ENCODE measurements around the gene EIF2B5. TPM values are rescaled to one million over a fixed set of nuclear protein-coding genes. Genes with fewer than 3 reads are reported as not detected.

The EIF2B5 gene
- total and polyA plus RNA-seq, 9 of the 15 experiments (the other 6 are each of a cell fraction or from before 2014, with no cell fraction given) = 19.1 to 92.4 (median 74.0) TPM

DNA sequence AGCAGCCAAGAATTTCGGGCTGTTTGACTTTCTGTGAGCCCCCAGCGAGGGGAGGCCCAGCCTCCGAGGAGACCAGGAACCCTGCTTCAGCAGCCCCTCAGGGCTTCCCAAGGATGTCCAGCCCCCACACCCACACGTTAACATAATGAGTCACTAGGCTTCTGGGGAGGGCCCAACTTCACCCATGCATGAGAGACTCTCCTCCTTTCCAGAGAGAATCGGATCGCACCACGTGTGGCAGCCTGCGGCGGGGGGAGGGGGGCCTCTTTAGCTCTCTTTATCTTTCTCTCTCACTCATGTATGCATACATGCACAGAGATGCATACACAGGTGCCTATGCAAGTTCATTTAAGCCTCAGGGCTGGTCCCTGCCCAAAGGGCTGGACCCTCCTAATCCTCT, 36.4 kb downstream of the EIF2B5 start (continued):
- TF ChIP-seq TRIM25 (IDR thresholded peaks at IDR 0.05; ENCODE audit: borderline replicate concordance) (no peak), GATAD2A (IDR thresholded peaks at IDR 0.05) (no peak), TRIM24 (IDR thresholded peaks at IDR 0.05) (0 out of 4 replicates have a peak, but pooled peaks of 1 of the 2 experiments have one; percentile 16), GTF2A2 (tag; IDR thresholded peaks at IDR 0.05) (no peak), ZNF699 (CRISPR knock-in tag; IDR thresholded peaks at IDR 0.05; ENCODE audit: insufficient replicate concordance) (no peak), ZNF263 (CRISPR knock-in tag; IDR thresholded peaks at IDR 0.05; ENCODE audit: borderline replicate concordance) (no peak), SMAD2 (IDR thresholded peaks at IDR 0.05; ENCODE audit: low read depth, low read length) (no peak), NFATC3 (IDR thresholded peaks at IDR 0.05) (no peak), MYC (IDR thresholded peaks at IDR 0.05; ENCODE audit: low read depth, low read length) (peak; percentile 79), MYC (CRISPR knock-in tag; IDR thresholded peaks at IDR 0.05; ENCODE audit: borderline replicate concordance, low read depth) (no peak), TEAD4 (IDR thresholded peaks at IDR 0.05; ENCODE audit: low read length) (peak; percentile 19; the same call in 1 of the 2 replicates), TEAD4 (CRISPR knock-in tag; IDR thresholded peaks at IDR 0.05; ENCODE audit: borderline replicate concordance) (no peak), ZNF184 (CRISPR knock-in tag; IDR thresholded peaks at IDR 0.05) (no peak), SMARCE1 (IDR thresholded peaks at IDR 0.05) (no peak), HDAC2 (IDR thresholded peaks at IDR 0.05) (no peak), ZNF3 (CRISPR knock-in tag; IDR thresholded peaks at IDR 0.05) (no peak), ZNF347 (CRISPR knock-in tag; IDR thresholded peaks at IDR 0.05; ENCODE audit: low read depth) (no peak), ZNF436 (CRISPR knock-in tag; IDR thresholded peaks at IDR 0.05) (no peak), PCBP2 (IDR thresholded peaks at IDR 0.05; ENCODE audit: low read depth, low read length, poor library complexity, severe bottlenecking) (no peak), TCF3 (CRISPR knock-in tag; IDR thresholded peaks at IDR 0.05) (peak; percentile 45), ZNF512 (tag; IDR thresholded peaks at IDR 0.05) (no peak), PHF21A (IDR thresholded peaks at IDR 0.05; ENCODE audit: borderline replicate concordance, low read depth) (0 out of 2 replicates have a peak, but pooled peaks have one; percentile 17), RHOXF2B (CRISPR knock-in tag; conservative IDR thresholded peaks at IDR 0.05) (no peak), SUPT5H (IDR thresholded peaks at IDR 0.05) (no peak), CHCHD3 (CRISPR knock-in tag; IDR thresholded peaks at IDR 0.05) (no peak), ZNF695 (CRISPR knock-in tag; IDR thresholded peaks at IDR 0.05) (no peak), CREM (IDR thresholded peaks at IDR 0.05; ENCODE audit: low read depth) (no peak), JUND (IDR thresholded peaks at IDR 0.05; ENCODE audit: borderline replicate concordance, low read depth, low read length) (peak; percentile 71; the same call in 1 of the 2 replicates), JUND (tag; IDR thresholded peaks at IDR 0.05; ENCODE audit: borderline replicate concordance, low read depth, low read length) (peak; percentile 11; the same call in 1 of the 3 replicates)
- TF ChIP-seq, protein P1, sequence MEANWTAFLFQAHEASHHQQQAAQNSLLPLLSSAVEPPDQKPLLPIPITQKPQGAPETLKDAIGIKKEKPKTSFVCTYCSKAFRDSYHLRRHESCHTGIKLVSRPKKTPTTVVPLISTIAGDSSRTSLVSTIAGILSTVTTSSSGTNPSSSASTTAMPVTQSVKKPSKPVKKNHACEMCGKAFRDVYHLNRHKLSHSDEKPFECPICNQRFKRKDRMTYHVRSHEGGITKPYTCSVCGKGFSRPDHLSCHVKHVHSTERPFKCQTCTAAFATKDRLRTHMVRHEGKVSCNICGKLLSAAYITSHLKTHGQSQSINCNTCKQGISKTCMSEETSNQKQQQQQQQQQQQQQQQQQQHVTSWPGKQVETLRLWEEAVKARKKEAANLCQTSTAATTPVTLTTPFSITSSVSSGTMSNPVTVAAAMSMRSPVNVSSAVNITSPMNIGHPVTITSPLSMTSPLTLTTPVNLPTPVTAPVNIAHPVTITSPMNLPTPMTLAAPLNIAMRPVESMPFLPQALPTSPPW (CRISPR knock-in tag; IDR thresholded peaks at IDR 0.05) = peak; percentile 77
